SK-N-SH treated with all-trans-retinoic acid at 6 μM for 48 hours (cell line): ENCODE data around the gene BACE1-AS.

ENCODE experiments used
- ATAC-seq: fragments of 200-7000 bp; cut with Tn5 transposase; 3 replicates; pipeline ENCODE4 v1.9.1; 2020; ENCODE audit warnings: mild to moderate bottlenecking, moderate library complexity
- ARNTL ChIP-seq: fragments of 450-650 bp; formaldehyde crosslinking; IDR thresholded peaks from 2 replicates; pipeline ENCODE4 v1.5.0; 2020; ENCODE audit warnings: low read depth, mild to moderate bottlenecking, moderate library complexity, borderline replicate concordance
- BACH2 ChIP-seq: fragments of 250-450 bp; sonication (Bioruptor Pico); IDR thresholded peaks from 2 replicates; pipeline ENCODE4 v1.9.0; 2021; ENCODE audit warnings: mild to moderate bottlenecking, borderline replicate concordance
- CREB5 ChIP-seq: fragments of 250-450 bp; sonication (Bioruptor Pico); IDR thresholded peaks from 2 replicates; pipeline ENCODE4 v1.5.1; 2020; ENCODE audit warnings: low read depth, mild to moderate bottlenecking, moderate library complexity
- CSDC2 ChIP-seq: fragments of 250-450 bp; sonication (Bioruptor Pico); IDR thresholded peaks from 2 replicates; pipeline ENCODE4 v1.5.0; 2020; ENCODE audit warnings: mild to moderate bottlenecking, moderate library complexity
- CSRNP3 ChIP-seq: fragments of 250-450 bp; sonication (Bioruptor Pico); IDR thresholded peaks from 2 replicates; pipeline ENCODE4 v1.5.1; 2021; ENCODE audit warnings: mild to moderate bottlenecking, moderate library complexity
- ESRRG ChIP-seq: fragments of 250-450 bp; sonication (Bioruptor Pico); IDR thresholded peaks from 2 replicates; pipeline ENCODE4 v1.6.1; 2021; ENCODE audit warnings: mild to moderate bottlenecking
- GLIS3 ChIP-seq: fragments of 250-450 bp; sonication (Bioruptor Pico); IDR thresholded peaks from 2 replicates; pipeline ENCODE4 v1.5.0; 2020; ENCODE audit warnings: mild to moderate bottlenecking, moderate library complexity
- ISL1 ChIP-seq: fragments of 250-450 bp; sonication (Bioruptor Pico); IDR thresholded peaks from 2 replicates; pipeline ENCODE4 v2.1.2; 2022; ENCODE audit warnings: mild to moderate bottlenecking, moderate library complexity
- PATZ1 ChIP-seq: fragments of 250-450 bp; sonication (Bioruptor Pico); IDR thresholded peaks from 2 replicates; pipeline ENCODE4 v1.8.0; 2020; ENCODE audit warnings: mild to moderate bottlenecking, moderate library complexity, borderline replicate concordance
- PPARA ChIP-seq: fragments of 250-450 bp; sonication (Bioruptor Pico); IDR thresholded peaks from 2 replicates; pipeline ENCODE4 v1.5.0; 2020; ENCODE audit warnings: mild to moderate bottlenecking, borderline replicate concordance
- RARB ChIP-seq: fragments of 250-450 bp; sonication (Bioruptor Pico); IDR thresholded peaks from 2 replicates; pipeline ENCODE4 v1.8.0; 2021; ENCODE audit warnings: mild to moderate bottlenecking, moderate library complexity
- SNAI2 ChIP-seq: fragments of 250-450 bp; sonication (Bioruptor Pico); IDR thresholded peaks from 2 replicates; pipeline ENCODE4 v1.5.0; 2020; ENCODE audit warnings: mild to moderate bottlenecking, moderate library complexity
- ZC3H10 ChIP-seq: fragments of 250-450 bp; sonication (Bioruptor Pico); IDR thresholded peaks from 2 replicates; pipeline ENCODE4 v1.5.1; 2021; ENCODE audit warnings: mild to moderate bottlenecking, moderate library complexity
- ZFP30 ChIP-seq: fragments of 450-650 bp; formaldehyde crosslinking; IDR thresholded peaks from 2 replicates; pipeline ENCODE4 v1.5.0; 2022; ENCODE audit warnings: mild to moderate bottlenecking, moderate library complexity
- ZNF70 ChIP-seq: fragments of 450-650 bp; formaldehyde crosslinking; IDR thresholded peaks from 2 replicates; pipeline ENCODE4 v1.5.0; 2020; ENCODE audit warnings: mild to moderate bottlenecking, moderate library complexity
- ZNF8 ChIP-seq: fragments of 450-650 bp; formaldehyde crosslinking; IDR thresholded peaks from 2 replicates; pipeline ENCODE4 v1.5.0; 2020; ENCODE audit warnings: mild to moderate bottlenecking, moderate library complexity
- TF ChIP-seq, protein P1 (sequence below): fragments of 250-450 bp; sonication (Bioruptor Pico); IDR thresholded peaks from 2 replicates; pipeline ENCODE4 v1.5.0; 2020; ENCODE audit warnings: mild to moderate bottlenecking, moderate library complexity

The BACE1-AS gene

DNA sequence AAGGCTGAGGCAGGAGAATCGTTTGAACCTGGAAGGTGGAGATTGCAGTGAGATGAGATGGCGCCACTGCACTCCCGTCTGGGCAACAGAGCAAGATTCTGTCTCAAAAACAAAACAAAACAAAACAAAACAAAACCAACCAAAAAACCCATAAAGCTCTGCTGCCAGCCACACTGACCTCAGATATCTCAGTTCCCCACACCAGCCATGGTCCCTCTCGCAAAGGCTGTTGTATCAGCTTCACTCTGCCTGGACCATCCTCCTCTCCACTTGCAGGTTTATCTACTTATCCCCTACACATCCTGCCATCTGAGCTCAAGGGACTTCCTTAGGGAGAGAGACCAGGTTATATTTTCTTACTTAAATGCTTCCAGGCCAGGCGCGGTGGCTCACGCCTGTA is 11.1 kb downstream of the BACE1-AS start:
- no peak for ATAC-seq

GRCh38 chr11:117303101-117303500 is 12.0 kb downstream of the BACE1-AS start:
- no peak for ATAC-seq
- TF ChIP-seq ARNTL (CRISPR knock-in tag) (no peak), BACH2 (CRISPR knock-in tag) (no peak), CSDC2 (CRISPR knock-in tag) (no peak), ZFP30 (CRISPR knock-in tag) (no peak), ZNF8 (CRISPR knock-in tag) (no peak)

More for the DNA sequence above, 11.1 kb downstream of the BACE1-AS start:
- TF ChIP-seq GLIS3 (CRISPR knock-in tag) = no peak
- no peak for TF ChIP-seq RARB (CRISPR knock-in tag)
- TF ChIP-seq, protein P1, sequence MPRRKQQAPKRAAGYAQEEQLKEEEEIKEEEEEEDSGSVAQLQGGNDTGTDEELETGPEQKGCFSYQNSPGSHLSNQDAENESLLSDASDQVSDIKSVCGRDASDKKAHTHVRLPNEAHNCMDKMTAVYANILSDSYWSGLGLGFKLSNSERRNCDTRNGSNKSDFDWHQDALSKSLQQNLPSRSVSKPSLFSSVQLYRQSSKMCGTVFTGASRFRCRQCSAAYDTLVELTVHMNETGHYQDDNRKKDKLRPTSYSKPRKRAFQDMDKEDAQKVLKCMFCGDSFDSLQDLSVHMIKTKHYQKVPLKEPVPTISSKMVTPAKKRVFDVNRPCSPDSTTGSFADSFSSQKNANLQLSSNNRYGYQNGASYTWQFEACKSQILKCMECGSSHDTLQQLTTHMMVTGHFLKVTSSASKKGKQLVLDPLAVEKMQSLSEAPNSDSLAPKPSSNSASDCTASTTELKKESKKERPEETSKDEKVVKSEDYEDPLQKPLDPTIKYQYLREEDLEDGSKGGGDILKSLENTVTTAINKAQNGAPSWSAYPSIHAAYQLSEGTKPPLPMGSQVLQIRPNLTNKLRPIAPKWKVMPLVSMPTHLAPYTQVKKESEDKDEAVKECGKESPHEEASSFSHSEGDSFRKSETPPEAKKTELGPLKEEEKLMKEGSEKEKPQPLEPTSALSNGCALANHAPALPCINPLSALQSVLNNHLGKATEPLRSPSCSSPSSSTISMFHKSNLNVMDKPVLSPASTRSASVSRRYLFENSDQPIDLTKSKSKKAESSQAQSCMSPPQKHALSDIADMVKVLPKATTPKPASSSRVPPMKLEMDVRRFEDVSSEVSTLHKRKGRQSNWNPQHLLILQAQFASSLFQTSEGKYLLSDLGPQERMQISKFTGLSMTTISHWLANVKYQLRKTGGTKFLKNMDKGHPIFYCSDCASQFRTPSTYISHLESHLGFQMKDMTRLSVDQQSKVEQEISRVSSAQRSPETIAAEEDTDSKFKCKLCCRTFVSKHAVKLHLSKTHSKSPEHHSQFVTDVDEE (CRISPR knock-in tag) = no peak
- TF ChIP-seq ZFP30 (CRISPR knock-in tag) = no peak
- TF ChIP-seq ARNTL (CRISPR knock-in tag) = no peak
- TF ChIP-seq, all 23 proteins: peak for 0

GRCh38 chr11:117303646-117304315 is 12.6 kb downstream of the BACE1-AS start:
- ATAC-seq = no peak
- no peak for TF ChIP-seq ZFP30 (CRISPR knock-in tag)
- no peak for TF ChIP-seq SNAI2

GRCh38 chr11:117305145-117305544 is 14.0 kb downstream of the BACE1-AS start:
- TF ChIP-seq ZNF8 (CRISPR knock-in tag) (no peak), ISL1 (no peak), ARNTL (CRISPR knock-in tag) (no peak), ESRRG (CRISPR knock-in tag) (no peak), CSRNP3 (CRISPR knock-in tag) (no peak), ZC3H10 (CRISPR knock-in tag) (no peak), RARB (CRISPR knock-in tag) (no peak), BACH2 (CRISPR knock-in tag) (no peak), ZFP30 (CRISPR knock-in tag) (no peak), SNAI2 (no peak), CREB5 (CRISPR knock-in tag) (no peak), ZNF70 (no peak), PPARA (no peak)
- no peak for ATAC-seq

GRCh38 chr11:117309310-117309709 is 18.2 kb downstream of the BACE1-AS start:
- ATAC-seq = no peak
- TF ChIP-seq ZFP30 (CRISPR knock-in tag) = no peak

GRCh38 chr11:117313091-117313490 is 21.9 kb downstream of the BACE1-AS start:
- ATAC-seq = no peak
- no peak for TF ChIP-seq PATZ1
- no peak for TF ChIP-seq PPARA
